NCI-H345 treated with DMSO at 0.1 percent for 48 hours (cell line): Measurements from ENCODE around the gene ICAM1.
A peak's percentile ranks its signal among the peaks of the same experiment; 100 is the strongest.

ENCODE experiments used
- DNase-seq: peaks from one replicate; lab custom pipeline; 2025; ENCODE audit not compliant: unreplicated experiment; lab: John Stamatoyannopoulos, UW

ICAM1 gene

GRCh38 chr19:10321417-10321797 lies 50.5 kb downstream of the ICAM1 start:
- DNase-seq = no peak

- no peak for DNase-seq
These were observed 51.2 kb downstream of the ICAM1 start for GRCh38 chr19:10321874-10322835.

- DNase-seq = no peak
These were observed 54.8 kb downstream of the ICAM1 start for GRCh38 chr19:10325732-10326131.

GRCh38 chr19:10327793-10328192 lies 56.9 kb downstream of the ICAM1 start:
- no peak for DNase-seq

- no peak for DNase-seq
These were observed 57.9 kb downstream of the ICAM1 start for GRCh38 chr19:10328558-10329429.

GRCh38 chr19:10329555-10329954 lies 58.6 kb downstream of the ICAM1 start:
- no peak for DNase-seq

GRCh38 chr19:10332158-10332964 lies 61.4 kb downstream of the ICAM1 start:
- DNase-seq = no peak

GRCh38 chr19:10332965-10333757 lies 62.2 kb downstream of the ICAM1 start, which contains the start of gene RAVER1:
Gene RAVER1 (minus strand): TSS chr19:10333529. CDS start chr19:10333507, 22 bp downstream.
- peak; percentile 93 for DNase-seq

- peak; percentile 68 for DNase-seq
These were observed 63.1 kb downstream of the ICAM1 start for GRCh38 chr19:10333758-10334587.

- peak; percentile 36 for DNase-seq
These were observed 63.9 kb downstream of the ICAM1 start for GRCh38 chr19:10334588-10335351.

GRCh38 chr19:10335352-10335985 lies 64.5 kb downstream of the ICAM1 start:
- no peak for DNase-seq
